GM18873 (cell line): ENCODE measurements around the gene ODC1.

Source experiments
- ATAC-seq: cut with Tn5 transposase; IDR thresholded peaks from one replicate; pipeline ENCODE4 v1.9.1; 2021; ENCODE audit warnings: mild to moderate bottlenecking, moderate library complexity, moderate number of reproducible peaks; ENCODE audit not compliant: unreplicated experiment, low FRiP score

Gene ODC1

GRCh38 chr2:10419553-10420257 lies 28.4 kb downstream of the ODC1 start:
- no peak for ATAC-seq

GRCh38 chr2:10417551-10418335 lies 30.4 kb downstream of the ODC1 start:
- no peak for ATAC-seq

- no peak for ATAC-seq
Observed at GRCh38 chr2:10415640-10416039, 32.5 kb downstream of the ODC1 start.

- no peak for ATAC-seq
Observed at GRCh38 chr2:10415048-10415447, 33.1 kb downstream of the ODC1 start.

GRCh38 chr2:10414591-10414990 lies 33.5 kb downstream of the ODC1 start:
- no peak for ATAC-seq

GRCh38 chr2:10413991-10414451 lies 34.1 kb downstream of the ODC1 start:
- ATAC-seq = no peak

GRCh38 chr2:10413503-10413902 lies 34.6 kb downstream of the ODC1 start:
- no peak for ATAC-seq

- no peak for ATAC-seq
Observed at GRCh38 chr2:10412380-10412779, 35.7 kb downstream of the ODC1 start.

- ATAC-seq = no peak
Observed at GRCh38 chr2:10411557-10411956, 36.6 kb downstream of the ODC1 start.

- no peak for ATAC-seq
Observed at GRCh38 chr2:10410823-10411437, 37.2 kb downstream of the ODC1 start.

GRCh38 chr2:10410001-10410822 lies 37.9 kb downstream of the ODC1 start:
- peak; percentile 75 for ATAC-seq

GRCh38 chr2:10408649-10409579 lies 39.2 kb downstream of the ODC1 start:
- ATAC-seq = peak; percentile 42

- ATAC-seq = peak; percentile 24
Observed at GRCh38 chr2:10407841-10408648, 40.1 kb downstream of the ODC1 start.

GRCh38 chr2:10407432-10407831 lies 40.7 kb downstream of the ODC1 start:
- no peak for ATAC-seq

GRCh38 chr2:10406491-10407188 lies 41.5 kb downstream of the ODC1 start:
- ATAC-seq = no peak

- no peak for ATAC-seq
Observed at GRCh38 chr2:10406016-10406415, 42.1 kb downstream of the ODC1 start.

- no peak for ATAC-seq
Observed at GRCh38 chr2:10405448-10405847, 42.7 kb downstream of the ODC1 start.
